H1 (cell line): ENCODE measurements around the gene ALDH5A1. TPM values are rescaled to one million over a fixed set of nuclear protein-coding genes. Genes with fewer than 3 reads are reported as not detected.

ENCODE experiments used
- CTCF ChIA-PET: fragments of 300-600 bp; sonication (Branson Sonifier 250); formaldehyde crosslinking; loops from one replicate; lab custom pipeline; 2021; ENCODE audit not compliant: partially characterized antibody; lab: Charles Lee
- POLR2A ChIA-PET: fragments of 300-600 bp; sonication (Branson Sonifier 250); formaldehyde crosslinking; loops from one replicate; lab custom pipeline; 2021; ENCODE audit warnings: inconsistent platforms; ENCODE audit not compliant: partially characterized antibody; lab: Charles Lee
- DNase-seq, 2 experiments: peaks; one replicate each; pipeline versions ENCODE4 v3.0.0 to v3.0.0-alpha.2; 2010 to 2022; ENCODE audit warnings: low spot score in 2 of 2, low read depth in 1 of 2, mixed read lengths in 1 of 2
- FAIRE-seq: peaks from 2 replicates; lab custom pipeline; 2011; peaks lifted over from hg19 to GRCh38; lab: Jason Lieb, UNC
- H2AFZ ChIP-seq: 2 replicates; pipeline ENCODE4 v1.8.1; 2012; ENCODE audit warnings: low read length, inconsistent platforms
- H2AK5ac ChIP-seq: 2 replicates; pipeline ENCODE4 v1.6.1; 2013; ENCODE audit warnings: low read depth, low read length
- H2BK120ac ChIP-seq: replicated peaks from 2 replicates; pipeline ENCODE3; 2013; ENCODE audit warnings: low read depth, low read length, inconsistent platforms
- H2BK12ac ChIP-seq: 2 replicates; pipeline ENCODE4 v1.6.1; 2013; ENCODE audit warnings: low read depth, low read length
- H2BK15ac ChIP-seq: 2 replicates; pipeline ENCODE4 v1.6.1; 2013; ENCODE audit warnings: low read length
- H2BK20ac ChIP-seq: 2 replicates; pipeline ENCODE4 v1.6.1; 2013; ENCODE audit warnings: low read length
- H2BK5ac ChIP-seq: 2 replicates; pipeline ENCODE4 v1.6.1; 2013; ENCODE audit warnings: low read depth, low read length
- H3K14ac ChIP-seq: 2 replicates; pipeline ENCODE4 v1.6.1; 2013; ENCODE audit warnings: inconsistent platforms; ENCODE audit not compliant: insufficient read length
- H3K18ac ChIP-seq: 2 replicates; pipeline ENCODE4 v1.6.1; 2013; ENCODE audit warnings: low read length; ENCODE audit errors: extremely low read depth
- H3K23ac ChIP-seq: 2 replicates; pipeline ENCODE4 v1.6.1; 2013; ENCODE audit warnings: inconsistent platforms; ENCODE audit not compliant: insufficient read length
- H3K23me2 ChIP-seq: 2 replicates; pipeline ENCODE4 v1.6.1; 2013; ENCODE audit warnings: low read depth, low read length
- H3K27ac ChIP-seq: 2 replicates; pipeline ENCODE4 v1.6.1; 2011; ENCODE audit warnings: low read depth, low read length, inconsistent platforms
- H3K27me3 ChIP-seq, 4 experiments: replicated peaks in 1 of 4; 1 replicate in 1 of 4; 2 replicates in 3 of 4; pipeline versions ENCODE4 v1.6.1 to v1.8.1; 2011 to 2013; ENCODE audit warnings: low read length in 3 of 4, mild to moderate bottlenecking in 3 of 4, inconsistent platforms in 2 of 4, mixed read lengths in 2 of 4, moderate library complexity in 1 of 4; ENCODE audit not compliant: control insufficient read depth in 3 of 4, insufficient read depth in 3 of 4; ENCODE audit errors: extremely low read depth in 1 of 4
- H3K36me3 ChIP-seq, 4 experiments: 2 replicates each; pipeline versions ENCODE4 v1.6.1 to v1.8.1; 2011 to 2013; ENCODE audit warnings: mild to moderate bottlenecking in 4 of 4, low read length in 3 of 4, moderate library complexity in 2 of 4, control low read depth in 1 of 4, inconsistent platforms in 1 of 4; ENCODE audit not compliant: insufficient read depth in 4 of 4, control insufficient read depth in 2 of 4
- H3K4ac ChIP-seq: replicated peaks from 2 replicates; pipeline ENCODE3; 2013; ENCODE audit warnings: low read length, low read depth, mixed read lengths, inconsistent platforms; ENCODE audit not compliant: insufficient read length
- H3K4me1 ChIP-seq, 4 experiments: replicated peaks in 1 of 4; 1 replicate in 1 of 4; 2 replicates in 3 of 4; pipeline versions ENCODE4 v1.6.1 to v1.8.1; 2011 to 2013; ENCODE audit warnings: low read length in 3 of 4, inconsistent platforms in 2 of 4, mixed read lengths in 1 of 4; ENCODE audit not compliant: insufficient read depth in 4 of 4, control insufficient read depth in 3 of 4
- H3K4me2 ChIP-seq, 2 experiments: 2 replicates each; pipeline versions ENCODE4 v1.6.1 to v1.8.1; 2011 to 2013; ENCODE audit warnings: low read depth in 2 of 2, low read length in 2 of 2, control low read depth in 1 of 2, inconsistent platforms in 1 of 2, mild to moderate bottlenecking in 1 of 2; ENCODE audit not compliant: insufficient read depth in 1 of 2
- H3K4me3 ChIP-seq, 4 experiments: fragments of 200-600, 300-600 bp in 1 of 4; sonication (generic), shearing (Covaris generic), sonication (Bioruptor Twin) in 1 of 4; 2 replicates each; pipeline versions ENCODE4 v1.5.1 to v1.8.1; 2011 to 2016; ENCODE audit warnings: low read length in 4 of 4, low read depth in 3 of 4, control low read depth in 2 of 4, inconsistent platforms in 2 of 4, mild to moderate bottlenecking in 2 of 4, mixed read lengths in 1 of 4, moderate library complexity in 1 of 4; ENCODE audit not compliant: insufficient read depth in 2 of 4; ENCODE audit errors: extremely low read depth in 1 of 4
- H3K56ac ChIP-seq: replicated peaks from 2 replicates; pipeline ENCODE3; 2013; ENCODE audit warnings: low read depth, mild to moderate bottlenecking, mixed read lengths, low read length, inconsistent platforms; ENCODE audit not compliant: insufficient read length
- H3K79me1 ChIP-seq: 2 replicates; pipeline ENCODE4 v1.6.1; 2013; ENCODE audit warnings: low read depth, low read length, control low read depth
- H3K79me2 ChIP-seq, 2 experiments: 2 replicates each; pipeline versions ENCODE4 v1.6.1 to v1.8.1; 2012 to 2013; ENCODE audit warnings: low read length in 2 of 2, mild to moderate bottlenecking in 2 of 2, inconsistent platforms in 1 of 2; ENCODE audit not compliant: insufficient read depth in 2 of 2, control insufficient read depth in 1 of 2
- H3K9ac ChIP-seq, 4 experiments: replicated peaks in 1 of 4; 1 replicate in 1 of 4; 2 replicates in 3 of 4; pipeline versions ENCODE4 v1.6.1 to v1.8.1; 2011 to 2013; ENCODE audit warnings: low read depth in 3 of 4, low read length in 3 of 4, control low read depth in 2 of 4, mild to moderate bottlenecking in 2 of 4, moderate library complexity in 2 of 4, inconsistent platforms in 1 of 4; ENCODE audit errors: extremely low read depth in 1 of 4
- H3K9me3 ChIP-seq, 2 experiments: 2 replicates each; pipeline versions ENCODE4 v1.6.1 to v1.8.1; 2012 to 2013; ENCODE audit warnings: mild to moderate bottlenecking in 2 of 2, moderate library complexity in 2 of 2, control low read depth in 1 of 2, inconsistent platforms in 1 of 2, low read depth in 1 of 2, low read length in 1 of 2, mixed read lengths in 1 of 2; ENCODE audit not compliant: insufficient read depth in 2 of 2
- H4K20me1 ChIP-seq, 2 experiments: replicated peaks in 1 of 2; 2 replicates each; pipeline versions ENCODE3 to v1.8.1; 2011 to 2013; ENCODE audit warnings: inconsistent platforms in 2 of 2, low read length in 2 of 2, mild to moderate bottlenecking in 1 of 2; ENCODE audit not compliant: insufficient read depth in 2 of 2, control insufficient read depth in 1 of 2
- H4K5ac ChIP-seq: 2 replicates; pipeline ENCODE4 v1.6.1; 2013; ENCODE audit warnings: low read length, low read depth, mixed read lengths, inconsistent platforms; ENCODE audit not compliant: insufficient read length
- H4K8ac ChIP-seq: 2 replicates; pipeline ENCODE4 v1.8.0; 2013; ENCODE audit warnings: mild to moderate bottlenecking, moderate library complexity, low read length, inconsistent platforms; ENCODE audit not compliant: insufficient read depth; ENCODE audit errors: extremely low read depth
- H4K91ac ChIP-seq: replicated peaks from 2 replicates; pipeline ENCODE3; 2013; ENCODE audit warnings: low read length, mixed read lengths, inconsistent platforms; ENCODE audit not compliant: insufficient read length
- ATF2 ChIP-seq: IDR thresholded peaks from 2 replicates; pipeline ENCODE4 v1.6.1; 2012; ENCODE audit warnings: low read length, inconsistent platforms
- BACH1 ChIP-seq: IDR thresholded peaks from 2 replicates; pipeline ENCODE4 v1.6.1; 2012; ENCODE audit warnings: low read length, improper control_type of control experiment
- BCL11A ChIP-seq, 2 experiments: IDR thresholded peaks; one replicate each; pipeline ENCODE4 v1.6.1; 2011; ENCODE audit warnings: low read depth in 2 of 2, low read length in 2 of 2, mild to moderate bottlenecking in 2 of 2
- CEBPB ChIP-seq: IDR thresholded peaks from 2 replicates; pipeline ENCODE4 v1.6.1; 2012; ENCODE audit warnings: low read depth, low read length
- CHD2 ChIP-seq: IDR thresholded peaks from 2 replicates; pipeline ENCODE4 v1.6.1; 2012; ENCODE audit warnings: low read length, improper control_type of control experiment
- HDAC2 ChIP-seq, 2 experiments: fragments of 300-600 bp in 1 of 2; sonication (generic) in 1 of 2; IDR thresholded peaks; 2 replicates each; pipeline ENCODE4 v1.6.1; 2011 to 2012; ENCODE audit warnings: low read depth in 2 of 2, low read length in 2 of 2, mild to moderate bottlenecking in 2 of 2, moderate library complexity in 2 of 2, borderline replicate concordance in 1 of 2, inconsistent platforms in 1 of 2
- JUN ChIP-seq: IDR thresholded peaks from 2 replicates; pipeline ENCODE4 v1.6.1; 2011; ENCODE audit warnings: low read depth, mild to moderate bottlenecking, improper control_type of control experiment, low read length
- MAFK ChIP-seq: IDR thresholded peaks from 2 replicates; pipeline ENCODE4 v1.6.1; 2012; ENCODE audit warnings: low read depth, mild to moderate bottlenecking, improper control_type of control experiment, low read length
- POLR2AphosphoS5 ChIP-seq: IDR thresholded peaks from 2 replicates; pipeline ENCODE4 v1.6.1; 2011; ENCODE audit warnings: low read depth, low read length
- POU5F1 ChIP-seq: IDR thresholded peaks from 2 replicates; pipeline ENCODE4 v1.6.1; 2011; ENCODE audit warnings: low read depth, mild to moderate bottlenecking, low read length, moderate library complexity
- RBBP5 ChIP-seq: IDR thresholded peaks from 2 replicates; pipeline ENCODE4 v1.7.1; 2012; ENCODE audit warnings: low read depth, mild to moderate bottlenecking, inconsistent platforms, low read length, moderate library complexity, borderline replicate concordance
- RXRA ChIP-seq: IDR thresholded peaks from 2 replicates; pipeline ENCODE4 v1.6.1; 2011; ENCODE audit warnings: low read depth, mild to moderate bottlenecking, low read length, moderate library complexity; ENCODE audit not compliant: insufficient read depth
- SP2 ChIP-seq: IDR thresholded peaks from 2 replicates; pipeline ENCODE4 v1.6.1; 2012; ENCODE audit warnings: mild to moderate bottlenecking, low read length, inconsistent platforms
- YY1 ChIP-seq: IDR thresholded peaks from 2 replicates; pipeline ENCODE4 v1.6.1; 2011; ENCODE audit warnings: low read depth, mild to moderate bottlenecking, low read length
- WGBS, 2 experiments: shearing (Covaris generic) in 1 of 2; methylation state at CpG; one replicate each; pipeline versions ENCODE4 v1.1.6 to v1.1.7; 2013 to 2015; ENCODE audit warnings: low lambda C conversion rate in 2 of 2, mixed read lengths in 2 of 2, inconsistent platforms in 1 of 2, low coverage in 1 of 2, missing lambda C conversion rate in 1 of 2; ENCODE audit not compliant: insufficient replicate concordance in 2 of 2, insufficient coverage in 1 of 2, insufficient read length in 1 of 2; ENCODE audit errors: extremely low coverage in 1 of 2, missing lambda C conversion rate in 1 of 2; 5-methylcytosine and 5-hydroxymethylcytosine counted together
- polyA plus RNA-seq, 7 experiments: library from polyadenylated mRNA; depleted of rRNA in 3 of 7; stranded (reverse) in 5 of 7; unstranded in 2 of 7; fragments of >200 nt in 5 of 7; fragments of 200-250 nt in 2 of 7; gene quantifications; 1 replicate in 5 of 7; 2 replicates in 1 of 7; 4 replicates in 1 of 7; pipeline versions ENCODE4 v1.2.1 to v1.2.3, GENCODE V29; 2011 to 2013; ENCODE audit warnings: missing spikeins in 2 of 7, mixed read lengths in 2 of 7
- total RNA-seq: library from RNA; stranded (reverse); fragmentation: NEBNext Ultra II Directional; extraction: Animal tissue kit (Norgen Biotek cat#: 25700); gene quantifications from 2 replicates; pipeline ENCODE4 v1.2.1, GENCODE V29; 2021

ALDH5A1 gene
- total and polyA plus RNA-seq, 2 of the 8 experiments (the other 6 are each of a cell fraction or from before 2014, with no cell fraction given), result 1.5 to 2.4 TPM

GRCh38 chr6:24486065-24486464 lies 8.7 kb upstream of the ALDH5A1 start:
- H3K9ac ChIP-seq, result no peak overlapping the region
- no peak overlapping the region for H4K5ac ChIP-seq
- CTCF ChIA-PET, result interaction anchor here (2.0 kb wide), 1 partner anchor 9 kb away, joined by 6 read pairs; the partner anchor contains the start of gene ALDH5A1
- H3K4me2 ChIP-seq, result no peak overlapping the region
- no peak overlapping the region for H3K14ac ChIP-seq
- H3K9me3 ChIP-seq, result no peaks in the 10 kb centered on the region
- H2BK20ac ChIP-seq, result no peak overlapping the region
- H3K23ac ChIP-seq, result no peak overlapping the region
- no peak overlapping the region for H2BK5ac ChIP-seq
- H3K23me2 ChIP-seq, result no peaks in the 10 kb centered on the region
- no peak overlapping the region for H2AFZ ChIP-seq
- POLR2A ChIA-PET, result no interaction called here
- H2BK120ac ChIP-seq, result no peak overlapping the region
- H3K79me1 ChIP-seq, result no peaks in the 10 kb centered on the region
- TF ChIP-seq POU5F1 (no peak), SP2 (no peak), JUN (no peak), YY1 (no peak), ATF2 (no peak), HDAC2 (IDR thresholded peaks at IDR 0.05; ENCODE audit: borderline replicate concordance in 1 of 2, low read depth in 2 of 2, low read length in 2 of 2) (no peak), BCL11A (IDR thresholded peaks at IDR 0.05; ENCODE audit: low read depth in 2 of 2, low read length in 2 of 2) (no peak), CEBPB (no peak), RXRA (no peak), CHD2 (no peak), RBBP5 (no peak), BACH1 (no peak), POLR2AphosphoS5 (no peak), MAFK (no peak)
- H3K18ac ChIP-seq, result no peak overlapping the region
- no peak overlapping the region for H2AK5ac ChIP-seq
- H3K4me3 ChIP-seq, result no peak overlapping the region
- no peak overlapping the region for H2BK15ac ChIP-seq
- H3K4ac ChIP-seq, result no peak overlapping the region
- no peaks in the 10 kb centered on the region for H3K4me1 ChIP-seq
- no peaks in the 10 kb centered on the region for H3K36me3 ChIP-seq
- H3K79me2 ChIP-seq, result no peaks in the 10 kb centered on the region
- H4K91ac ChIP-seq, result no peak overlapping the region
- no peaks in the 10 kb centered on the region for H4K20me1 ChIP-seq
- H3K27ac ChIP-seq, result no peak overlapping the region
- H3K56ac ChIP-seq, result no peak overlapping the region
- DNase-seq (no peak), FAIRE-seq (no peak)
- no peak overlapping the region for H2BK12ac ChIP-seq
- 88% methylated on average over 4 of the region's 4 CpGs; no CpG with 5 or more reads in 1 of the 2 experiments for WGBS, 2 experiments
- H3K27me3 ChIP-seq, result no peaks in the 10 kb centered on the region
- H4K8ac ChIP-seq, result no peak overlapping the region
